Measurements from ENCODE around the gene RNPEP.
A peak's percentile ranks its signal among the peaks of the same experiment; 100 is the strongest.
"Not testable (repeated sequence)": the region's sequence is repeated elsewhere in the genome, so short reads cannot be mapped to it uniquely, and the experiment has no call there.

Gene RNPEP

GRCh38 chr1:201962382-201962781, 20.1 kb upstream of the RNPEP start:
- ATAC-seq = not testable (repeated sequence)

GRCh38 chr1:201964261-201964660, 18.2 kb upstream of the RNPEP start:
- ATAC-seq = no peak

GRCh38 chr1:201966171-201966570, 16.3 kb upstream of the RNPEP start:
- ATAC-seq = no peak

GRCh38 chr1:201968202-201968925, 14.1 kb upstream of the RNPEP start:
- ATAC-seq = no peak

- no peak for ATAC-seq
Measured at GRCh38 chr1:201970334-201971159, 11.9 kb upstream of the RNPEP start.

GRCh38 chr1:201982082-201982622, 296 bp upstream of the RNPEP start:
- peak in 1 of 2 donors; percentile 70 for ATAC-seq

GRCh38 chr1:201983380-201983805, 945 bp downstream of the RNPEP start:
- ATAC-seq = no peak

GRCh38 chr1:201984446-201984845, 2.0 kb downstream of the RNPEP start:
- no peak for ATAC-seq

- ATAC-seq = no peak
Measured at GRCh38 chr1:201985355-201985754, 2.9 kb downstream of the RNPEP start.

- no peak for ATAC-seq
Measured at GRCh38 chr1:201988601-201989000, 6.2 kb downstream of the RNPEP start.

GRCh38 chr1:201989354-201990128, 7.1 kb downstream of the RNPEP start:
- no peak for ATAC-seq

GRCh38 chr1:201990427-201990826, 8.0 kb downstream of the RNPEP start:
- no peak for ATAC-seq

GRCh38 chr1:201999625-202000238, 17.3 kb downstream of the RNPEP start:
- peak; percentile 64 to 79 for ATAC-seq

GRCh38 chr1:202002507-202002906, 20.1 kb downstream of the RNPEP start:
- no peak for ATAC-seq

- ATAC-seq = no peak
Measured at GRCh38 chr1:202004711-202005110, 22.3 kb downstream of the RNPEP start.

GRCh38 chr1:202005958-202006357, 23.5 kb downstream of the RNPEP start:
- no peak for ATAC-seq

GRCh38 chr1:202007304-202007703, 24.9 kb downstream of the RNPEP start:
- ATAC-seq = no peak

GRCh38 chr1:202007805-202008489, 25.5 kb downstream of the RNPEP start:
- no peak for ATAC-seq

GRCh38 chr1:202009326-202010179, 27.1 kb downstream of the RNPEP start:
- ATAC-seq = peak; percentile 50 to 64

GRCh38 chr1:202010180-202011015, 27.9 kb downstream of the RNPEP start, which contains the start of gene ELF3:
TSS of gene ELF3 (plus strand) at chr1:202010587. CDS start at chr1:202011137, 550 bp downstream.
- peak in 1 of 2 donors; percentile 24 for ATAC-seq

All from activated CD4-positive, CD25-positive, alpha-beta regulatory T cell treated with anti-CD3 and anti-CD28 coated beads, Interleukin-2, amount 50 U/mL, for 24 hours (primary cell).